Right ventricle myocardium inferior (tissue), 1 donor: ENCODE results near the gene DOP1B. TPM values are rescaled to one million over a fixed set of nuclear protein-coding genes. Genes with fewer than 3 reads are reported as not detected.
A peak's percentile ranks its signal among the peaks of the same experiment; 100 is the strongest.
"Not testable (repeated sequence)": the region's sequence is repeated elsewhere in the genome, so short reads cannot be mapped to it uniquely, and the experiment has no call there.

ENCODE experiments used
- ATAC-seq: fragments of 200-7000 bp; cut with Tn5 transposase; one replicate; pipeline ENCODE4 v1.9.1; 2020; ENCODE audit warnings: mild to moderate bottlenecking, moderate library complexity
- DNase-seq: peaks from one replicate; pipeline ENCODE4 v3.0.0; 2021; ENCODE audit errors: missing footprints
- intact Hi-C: fragments of 100-400 bp; cut with DNase I; formaldehyde crosslinking; loops from one replicate; pipeline ENCODE4 v1.11.0; 2022
- total RNA-seq: library from RNA; stranded (reverse); fragmentation: NEBNext Ultra II Directional; extraction: Animal tissue kit (Norgen Biotek cat#: 25700); gene quantifications from one replicate; pipeline ENCODE4 v1.2.1, GENCODE V29; 2021
- donor health status: DM: no; HTN: yes; CAD: no; lungs with severe emphysema.

DOP1B gene
- total RNA-seq, 1 donor from 2014 or later, result 17.9 TPM

DNA sequence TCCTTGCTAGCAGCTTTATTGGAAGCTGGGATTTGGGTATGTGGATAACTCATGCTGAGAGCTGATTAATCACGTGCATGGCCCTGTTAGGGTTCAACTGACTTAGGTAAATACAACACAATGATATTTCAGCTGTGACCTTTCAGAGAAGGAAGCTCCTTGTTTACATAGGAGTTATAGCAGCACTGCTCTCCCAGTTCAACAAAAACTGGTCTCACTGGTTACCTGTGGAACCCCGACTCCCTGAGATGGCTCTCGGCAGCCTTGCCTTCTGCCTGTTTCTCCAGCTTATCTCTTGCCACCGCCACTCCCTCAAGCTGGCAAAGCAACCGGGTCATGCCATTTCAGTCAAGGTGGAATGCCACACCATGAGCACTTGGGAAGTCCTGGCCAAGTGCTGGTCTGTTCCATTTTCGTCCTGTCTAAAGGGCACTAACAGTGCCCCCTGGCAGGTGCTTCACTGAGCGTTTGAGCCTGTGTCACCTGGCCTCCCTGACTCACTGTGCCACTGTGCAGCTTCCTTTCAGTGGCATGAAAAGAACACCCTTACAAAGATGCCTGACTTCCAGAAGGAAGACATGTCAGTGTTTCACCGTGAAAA, 31.6 kb downstream of the DOP1B start:
- DNase-seq, result peak; percentile 76
- ATAC-seq, result peak; percentile 81
- intact Hi-C loops, result loop anchor here (2.0 kb wide), 1 partner anchor 31 kb away; the partner anchor contains the start of gene DOP1B

DNA sequence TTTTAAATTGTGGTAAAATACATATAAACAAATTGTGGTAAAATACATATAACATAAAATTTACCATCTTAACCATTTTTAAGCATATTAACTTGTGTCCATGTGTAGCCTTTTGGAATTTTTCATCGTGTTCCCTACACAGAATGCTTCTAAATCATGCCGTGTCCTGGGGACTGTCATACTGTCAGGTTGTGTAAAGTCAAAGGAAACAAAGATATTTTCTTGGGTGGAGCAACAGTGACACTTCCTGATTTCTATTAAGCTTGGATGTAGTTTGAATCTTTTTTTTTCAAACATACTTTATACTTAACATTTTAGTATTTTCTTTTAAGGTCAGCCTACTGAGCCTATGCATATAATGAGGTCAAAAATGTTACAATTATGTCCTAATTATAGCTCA, 32.3 kb downstream of the DOP1B start:
- intact Hi-C loops, result loop anchor here (2.0 kb wide), 1 partner anchor 32 kb away; the partner anchor contains the start of gene DOP1B

DNA sequence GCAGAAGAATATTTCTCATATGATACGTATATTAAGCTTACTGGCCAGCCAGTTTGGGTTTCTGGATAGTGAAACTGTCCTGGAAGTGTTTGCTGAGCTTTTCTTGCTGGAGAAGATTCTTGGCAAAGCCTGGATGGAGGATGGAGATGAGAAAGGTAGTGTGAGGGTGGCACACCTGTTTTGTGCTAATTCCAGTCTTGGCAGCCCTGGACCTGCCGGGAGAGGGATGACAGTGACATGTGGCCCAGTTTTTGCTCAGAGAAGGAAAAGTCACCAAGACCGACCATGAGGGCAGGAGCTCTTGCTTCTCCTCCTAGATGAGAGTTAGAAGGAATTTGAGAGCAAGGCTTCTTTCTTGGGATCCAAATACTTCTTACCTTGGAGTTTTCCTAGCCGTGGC, 34.1 kb downstream of the DOP1B start:
- ATAC-seq (no peak), DNase-seq (no peak)
- intact Hi-C loops, result no loop called here

More for the DNA sequence above, 32.3 kb downstream of the DOP1B start:
- no peak for ATAC-seq
- no peak for DNase-seq

- DNase-seq (no peak), ATAC-seq (no peak)
- intact Hi-C loops, result no loop called here
These were observed 36.6 kb downstream of the DOP1B start for GRCh38 chr21:36193200-36193599.

DNA sequence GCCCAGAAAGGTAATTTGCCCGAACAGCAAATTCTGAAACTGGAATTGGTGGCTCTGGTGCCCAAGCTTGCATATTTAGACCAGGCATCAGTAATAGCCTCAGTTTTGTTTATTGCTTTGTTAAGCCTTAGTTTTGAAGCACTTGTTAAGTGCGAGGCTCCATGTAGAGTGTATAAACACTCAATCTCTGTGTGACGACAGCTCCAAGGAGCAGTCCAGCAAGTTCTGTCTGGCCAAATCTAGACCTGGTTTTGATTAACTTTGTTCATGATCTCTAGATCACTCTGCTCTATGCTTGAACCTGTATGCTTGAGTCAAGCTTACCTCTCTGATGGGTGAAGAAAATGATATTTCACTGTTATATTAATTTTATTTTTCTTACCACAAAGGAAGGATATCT, 37.4 kb downstream of the DOP1B start:
- intact Hi-C loops, result no loop called here
- ATAC-seq, result no peak
- no peak for DNase-seq

GRCh38 chr21:36195613-36196012, 39.0 kb downstream of the DOP1B start:
- DNase-seq (no peak), ATAC-seq (no peak)
- intact Hi-C loops, result no loop called here

GRCh38 chr21:36199021-36199420, 42.4 kb downstream of the DOP1B start:
- no peak for DNase-seq
- no peak for ATAC-seq
- intact Hi-C loops, result no loop called here

DNA sequence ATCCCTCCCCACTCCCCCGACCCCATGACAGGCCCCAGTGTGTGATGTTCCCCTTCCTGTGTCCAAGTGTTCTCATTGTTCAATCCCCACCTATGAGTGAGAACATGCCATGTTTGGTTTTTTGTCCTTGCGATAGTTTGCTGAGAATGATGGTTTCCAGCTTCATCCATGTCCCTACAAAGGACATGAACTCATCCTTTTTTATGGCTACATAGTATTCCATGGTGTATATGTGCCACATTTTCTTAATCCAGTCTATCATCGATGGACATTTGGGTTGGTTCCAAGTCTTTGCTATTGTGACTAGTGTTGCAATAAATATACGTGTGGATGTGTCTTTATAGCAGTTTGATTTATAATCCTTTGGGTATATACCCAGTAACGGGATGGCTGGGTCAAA, 43.0 kb downstream of the DOP1B start:
- intact Hi-C loops, DNase-seq, ATAC-seq: not testable (repeated sequence)

- ATAC-seq (no peak), DNase-seq (no peak)
- intact Hi-C loops, result no loop called here
These were observed 43.5 kb downstream of the DOP1B start for GRCh38 chr21:36200081-36200561.

DNA sequence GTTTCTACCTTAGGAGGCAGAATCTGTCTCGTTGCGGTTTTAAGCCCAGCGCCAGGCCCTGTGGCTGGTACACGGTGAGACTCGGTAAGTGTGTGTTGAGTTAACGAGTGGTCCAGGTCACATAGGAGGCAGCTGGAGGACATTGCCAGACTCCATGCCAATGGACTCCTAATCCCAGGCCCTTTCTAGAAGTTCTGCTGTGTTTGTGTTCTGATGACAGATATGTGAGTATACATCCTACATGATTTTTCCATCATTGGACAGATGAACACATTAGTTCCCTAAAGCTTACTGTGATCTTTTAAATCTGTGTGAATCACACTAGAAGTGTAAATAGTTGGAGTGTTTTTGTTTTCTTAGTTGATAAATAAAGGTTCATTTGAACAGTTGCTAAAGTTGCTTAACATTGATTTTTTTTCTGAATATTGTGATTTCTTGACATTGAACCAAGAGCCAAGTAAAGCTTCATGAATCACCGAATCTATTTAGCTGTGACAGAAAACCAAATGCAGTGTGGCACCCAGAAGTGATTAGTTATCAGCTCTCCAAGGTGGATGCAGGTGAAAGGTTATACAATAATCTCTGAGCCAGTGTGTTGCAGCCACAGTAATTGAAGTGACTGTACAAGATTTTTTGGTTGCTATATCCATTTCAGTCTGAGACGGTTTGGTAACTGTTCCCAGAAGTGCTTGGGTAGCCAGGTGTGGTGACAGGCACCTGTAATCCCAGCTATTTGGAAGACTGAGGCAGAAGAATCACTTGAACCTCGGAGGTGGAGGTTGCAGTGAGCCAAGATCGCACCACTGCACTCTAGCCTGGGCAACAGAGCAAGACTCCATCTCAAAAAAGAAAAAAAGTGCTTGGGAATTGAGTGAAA, 46.3 kb downstream of the DOP1B start:
- DNase-seq, result no peak
- intact Hi-C loops, result no loop called here
- no peak for ATAC-seq

DNA sequence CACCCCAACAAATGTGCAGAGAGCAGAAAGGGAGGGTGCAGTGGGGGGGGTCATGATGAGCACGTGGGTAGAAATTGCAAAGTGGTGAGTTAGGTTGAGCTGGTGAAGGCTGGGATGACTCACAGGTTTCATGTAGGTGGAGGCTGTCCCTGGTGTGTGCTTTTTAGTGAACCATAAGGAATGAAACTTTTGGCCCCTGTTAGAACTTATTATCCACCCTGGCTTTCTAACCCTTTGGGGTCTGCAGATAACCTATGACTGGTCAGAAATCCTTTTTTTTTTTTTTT, 46.9 kb downstream of the DOP1B start:
- DNase-seq (no peak), ATAC-seq (no peak)
- intact Hi-C loops, result no loop called here

DNA sequence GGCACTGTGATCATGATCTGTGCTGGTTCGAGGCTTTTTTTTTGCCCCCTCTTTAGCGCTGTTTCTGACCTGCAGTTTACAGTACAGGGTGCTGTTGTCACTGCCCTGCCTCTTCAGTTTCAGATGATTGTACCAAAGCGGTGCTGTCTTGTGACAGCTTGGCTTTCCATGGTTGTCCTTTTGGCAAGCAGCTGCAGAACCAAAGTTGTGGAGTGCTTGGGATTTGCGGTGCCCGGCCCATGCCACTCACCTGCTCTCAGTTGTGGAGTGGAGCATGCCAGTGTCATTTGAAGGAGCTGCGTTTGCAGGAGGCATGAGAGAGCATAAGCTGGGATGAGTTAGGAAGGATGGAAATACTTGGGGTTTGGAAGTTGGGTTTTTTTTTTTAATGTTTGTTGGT, 48.4 kb downstream of the DOP1B start:
- DNase-seq (no peak), ATAC-seq (peak; percentile 78)
- intact Hi-C loops, result loop anchor here (5.0 kb wide), 1 partner anchor 53 kb away; no protein-coding TSS in a partner anchor

DNA sequence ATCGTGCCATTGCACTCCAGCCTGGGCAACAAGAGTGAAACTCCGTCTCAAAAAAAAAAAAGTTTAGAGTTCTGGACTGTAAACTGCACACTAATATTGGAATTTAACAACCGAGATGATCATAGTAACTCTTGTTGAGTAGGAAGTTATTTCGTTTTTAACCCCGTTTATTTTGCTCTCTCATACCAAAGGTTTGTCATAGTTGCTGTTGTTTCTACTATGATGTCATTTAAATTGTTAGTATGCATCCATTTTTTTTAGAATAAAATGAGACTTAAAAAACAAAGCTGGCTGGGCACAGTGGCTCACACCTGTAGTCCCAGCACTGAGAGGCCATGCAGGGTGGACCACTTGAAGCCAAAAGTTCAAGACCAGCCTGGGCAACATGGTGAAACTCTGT, 49.3 kb downstream of the DOP1B start:
- no peak for ATAC-seq
- no peak for DNase-seq
- intact Hi-C loops, result loop anchor here (5.0 kb wide), 1 partner anchor 54 kb away; no protein-coding TSS in a partner anchor

Other genes with a start within 250 kb of the DOP1B start
- gene SETD4, start 96.3 kb upstream of the DOP1B start, total RNA-seq, result 9.8 TPM
- 28.5 TPM for gene CBR1, start 86.8 kb upstream of the DOP1B start, total RNA-seq
- 2.5 TPM for gene CBR3, start 21.7 kb upstream of the DOP1B start, total RNA-seq
- gene MORC3, start 163.4 kb downstream of the DOP1B start, total RNA-seq, result 21.6 TPM
- 1.3 TPM for gene CHAF1B, start 228.6 kb downstream of the DOP1B start, total RNA-seq